GM23338 (cell line): ENCODE data around the gene IFRD1. TPM values are rescaled to one million over a fixed set of nuclear protein-coding genes. Genes with fewer than 3 reads are reported as not detected.

Experiments
- ATAC-seq: fragments of 200-7000 bp; cut with Tn5 transposase; 3 replicates; pipeline ENCODE4 v1.9.1; 2020
- DNase-seq: peaks from one replicate; pipeline ENCODE4 v3.0.0-alpha.2; 2015; ENCODE audit warnings: low spot score
- H2AFZ ChIP-seq: fragments of 200-600 bp; sonication (generic); 2 replicates; pipeline ENCODE4 v1.8.0; 2016; ENCODE audit warnings: antibody characterized with exemption, mild to moderate bottlenecking, moderate library complexity
- H3F3A ChIP-seq: fragments of 200-600 bp; sonication (generic); replicated peaks from 2 replicates; pipeline ENCODE4 v1.8.0; 2017; ENCODE audit warnings: antibody characterized with exemption, mixed run types, low read depth
- H3K27ac ChIP-seq: fragments of 200-600 bp; sonication (generic); 2 replicates; pipeline ENCODE4 v1.6.1; 2016; ENCODE audit warnings: low read depth
- H3K27me3 ChIP-seq: fragments of 200-600 bp; sonication (generic); 2 replicates; pipeline ENCODE4 v1.8.0; 2016; ENCODE audit warnings: mild to moderate bottlenecking, mixed run types, moderate library complexity; ENCODE audit not compliant: insufficient read depth
- H3K36me3 ChIP-seq: fragments of 200-600 bp; sonication (generic); 2 replicates; pipeline ENCODE4 v1.8.0; 2016; ENCODE audit warnings: mild to moderate bottlenecking; ENCODE audit not compliant: insufficient read depth
- H3K4me1 ChIP-seq: fragments of 200-600 bp; sonication (generic); 2 replicates; pipeline ENCODE4 v1.8.0; 2016; ENCODE audit warnings: mild to moderate bottlenecking, moderate library complexity; ENCODE audit not compliant: insufficient read depth
- H3K4me2 ChIP-seq: fragments of 200-600 bp; sonication (generic); 2 replicates; pipeline ENCODE4 v1.7.1; 2017; ENCODE audit warnings: mixed run types
- H3K4me3 ChIP-seq: fragments of 200-600 bp; sonication (generic); 2 replicates; pipeline ENCODE4 v1.6.1; 2016; ENCODE audit warnings: mixed run types
- H3K79me2 ChIP-seq: fragments of 200-600 bp; sonication (generic); replicated peaks from 2 replicates; pipeline ENCODE4 v1.8.0; 2017; ENCODE audit warnings: mild to moderate bottlenecking; ENCODE audit not compliant: insufficient read depth
- H3K9me2 ChIP-seq: fragments of 200-600 bp; sonication (generic); 2 replicates; pipeline ENCODE4 v1.8.0; 2017; ENCODE audit not compliant: insufficient read depth
- H4K20me1 ChIP-seq: fragments of 200-600 bp; sonication (generic); replicated peaks from 2 replicates; pipeline ENCODE4 v1.8.0; 2017; ENCODE audit warnings: mild to moderate bottlenecking; ENCODE audit not compliant: insufficient read depth
- H3K27ac Mint-ChIP-seq: 2 replicates; pipeline ENCODE4 v1.8.0; 2020; ENCODE audit warnings: inconsistent platforms, mild to moderate bottlenecking, moderate library complexity, mixed read lengths
- H3K27me3 Mint-ChIP-seq: 3 replicates; pipeline ENCODE4 v1.8.0; 2022; ENCODE audit warnings: low read depth, mild to moderate bottlenecking, moderate library complexity, mixed read lengths, inconsistent platforms; ENCODE audit not compliant: insufficient read depth, poor library complexity
- H3K36me3 Mint-ChIP-seq: 3 replicates; pipeline ENCODE4 v1.8.0; 2021; ENCODE audit warnings: low read depth, mild to moderate bottlenecking, inconsistent platforms, moderate library complexity, mixed read lengths
- H3K4me1 Mint-ChIP-seq: 3 replicates; pipeline ENCODE4 v1.8.0; 2020; ENCODE audit warnings: mild to moderate bottlenecking, inconsistent platforms, mixed read lengths
- H3K4me3 Mint-ChIP-seq: 3 replicates; pipeline ENCODE4 v1.8.0; 2021; ENCODE audit warnings: moderate library complexity, mild to moderate bottlenecking, inconsistent platforms, mixed read lengths
- H3K9me3 Mint-ChIP-seq: 3 replicates; pipeline ENCODE4 v1.8.0; 2020; ENCODE audit warnings: moderate library complexity, mild to moderate bottlenecking, inconsistent platforms, mixed read lengths
- CREB1 ChIP-seq: fragments of 250-450 bp; sonication (Bioruptor Pico); IDR thresholded peaks from 2 replicates; pipeline ENCODE4 v1.5.0; 2020; ENCODE audit warnings: low read depth, mild to moderate bottlenecking, moderate library complexity
- CTCF ChIP-seq, 2 experiments: fragments of 200-600 bp in 1 of 2; sonication (generic) in 1 of 2; conservative IDR thresholded peaks; 2 replicates each; pipeline versions ENCODE4 v1.5.1 to v1.6.1; 2016 to 2017; ENCODE audit warnings: antibody characterized with exemption in 2 of 2, low read depth in 2 of 2, mild to moderate bottlenecking in 2 of 2, moderate library complexity in 1 of 2
- EZH2phosphoT487 ChIP-seq: fragments of 200-600 bp; sonication (generic); IDR thresholded peaks from one replicate; pipeline ENCODE4 v1.8.1; 2018; ENCODE audit warnings: antibody characterized with exemption; ENCODE audit not compliant: unreplicated experiment
- ZNF114 ChIP-seq: fragments of 250-450 bp; sonication (Bioruptor Pico); IDR thresholded peaks from 2 replicates; pipeline ENCODE4 v1.5.0; 2020; ENCODE audit warnings: mild to moderate bottlenecking, moderate library complexity
- ZNF462 ChIP-seq: fragments of 250-450 bp; sonication (Bioruptor Pico); IDR thresholded peaks from 2 replicates; pipeline ENCODE4 v1.5.0; 2020; ENCODE audit warnings: mild to moderate bottlenecking, moderate library complexity
- polyA plus RNA-seq: library from polyadenylated mRNA; unstranded; fragments of >200 nt; fragmentation: Nextera tagmentation; extraction: Ambion mirVana; gene quantifications from 2 replicates; pipeline ENCODE4 v1.2.1, GENCODE V29; 2016
- total RNA-seq: library from RNA; depleted of rRNA; stranded (reverse); fragments of >200 nt; shearing (Covaris generic); gene quantifications from 2 replicates; pipeline ENCODE4 v1.2.3, GENCODE V29; 2014

IFRD1 gene
- total and polyA plus RNA-seq, 2 experiments from 2014 or later = 69.6 to 73.6 TPM

- no peak for TF ChIP-seq ZNF462 (CRISPR knock-in tag)
Observed at GRCh38 chr7:112428715-112429114, 21.5 kb upstream of the IFRD1 start (continued).

GRCh38 chr7:112430649-112431048, 19.6 kb upstream of the IFRD1 start:
- no peak for DNase-seq
- H3K9me2 ChIP-seq = no peaks in the 10 kb centered on the region
- no peak overlapping the region for H2AFZ ChIP-seq
- ATAC-seq = peak; percentile 68
- H3K36me3 Mint-ChIP-seq = peaks cover 3% of the 10 kb centered on the region; the same call in 1 of the 3 replicates
- no peaks in the 10 kb centered on the region for H3K79me2 ChIP-seq
- H3K9me3 Mint-ChIP-seq = no peaks in the 10 kb centered on the region
- no peak overlapping the region for H3K4me3 ChIP-seq
- H3K4me3 Mint-ChIP-seq = no peak overlapping the region
- no peaks in the 10 kb centered on the region for H3K27me3 ChIP-seq
- no peak overlapping the region for H3K27ac Mint-ChIP-seq
- H4K20me1 ChIP-seq = no peaks in the 10 kb centered on the region
- H3K36me3 ChIP-seq = no peaks in the 10 kb centered on the region
- no peaks in the 10 kb centered on the region for H3F3A ChIP-seq
- H3K27me3 Mint-ChIP-seq = peaks cover 6% of the 10 kb centered on the region
- H3K27ac ChIP-seq = no peak overlapping the region
- H3K4me1 Mint-ChIP-seq = peaks cover 20% of the 10 kb centered on the region
- H3K4me1 ChIP-seq = peaks cover 10% of the 10 kb centered on the region; the same call in 1 of the 2 replicates
- TF ChIP-seq EZH2phosphoT487 (no peak), CTCF (conservative IDR thresholded peaks at IDR 0.05; ENCODE audit: low read depth in 2 of 2) (no peak), CREB1 (CRISPR knock-in tag) (no peak), ZNF114 (CRISPR knock-in tag) (no peak)
- no peak overlapping the region for H3K4me2 ChIP-seq
